Raji (cell line): ENCODE data around the gene PYM1.

ENCODE experiments used
- POLR2A ChIP-seq: IDR thresholded peaks from 2 replicates; pipeline ENCODE4 v1.6.1; 2011; ENCODE audit warnings: low read depth, low read length, control low read depth; ENCODE audit not compliant: insufficient read depth

Gene PYM1

DNA sequence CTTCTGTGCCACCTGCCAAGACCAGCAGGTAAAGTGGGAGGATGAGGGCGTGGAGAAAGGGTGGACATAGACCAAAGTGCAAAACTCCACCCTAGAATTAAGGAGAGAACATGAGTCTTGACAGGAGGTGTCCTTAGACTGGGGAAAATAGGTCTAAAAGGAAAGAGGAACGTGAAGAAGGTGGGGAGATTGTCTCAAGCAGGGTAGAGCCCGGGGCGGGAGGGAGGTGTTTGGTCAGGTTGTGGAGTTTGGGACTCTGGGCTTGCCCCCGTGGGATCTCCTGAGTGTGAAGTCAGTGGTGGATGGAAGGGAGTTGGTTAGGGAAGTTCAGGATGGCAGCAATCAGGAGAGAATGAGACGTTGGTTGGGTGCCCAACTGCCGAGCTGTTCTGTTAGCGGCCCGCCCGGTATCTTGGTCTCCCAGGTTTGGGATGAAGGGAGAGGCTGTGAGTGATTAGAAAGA lies 3.7 kb upstream of the PYM1 start:
- TF ChIP-seq POLR2A: no peak

DNA sequence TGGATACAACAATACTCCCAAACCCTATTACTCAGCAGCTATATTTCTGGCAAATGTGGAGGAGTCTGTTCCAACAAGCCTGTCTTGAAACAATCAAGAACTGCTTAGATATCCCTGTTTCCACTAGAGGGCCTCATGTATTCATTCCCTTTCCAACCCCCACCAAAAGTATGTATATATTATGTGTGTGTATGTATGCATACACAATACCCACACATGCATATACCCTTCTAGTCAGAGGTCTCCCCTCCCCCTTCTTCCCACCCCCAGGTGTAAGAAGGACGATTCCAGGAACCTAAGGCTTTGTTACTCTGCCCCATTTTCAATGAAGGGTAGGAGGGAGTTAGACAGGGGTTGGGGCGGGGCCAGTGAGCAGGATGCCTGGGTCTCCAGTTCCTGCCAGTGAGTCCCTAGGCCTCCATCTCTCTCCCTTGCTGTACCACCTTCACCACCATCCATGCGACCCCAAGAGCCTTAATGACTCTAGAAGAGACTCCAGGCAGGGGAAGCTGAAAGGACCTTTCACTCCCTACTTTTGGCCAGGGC lies 3.1 kb upstream of the PYM1 start, which contains the start of gene DGKA:
DGKA (plus strand) TSS at position 392 of the 546 bp plus-strand sequence. CDS start 5,342 bp downstream, outside the sequence.
- peak; percentile 61 for TF ChIP-seq POLR2A

DNA sequence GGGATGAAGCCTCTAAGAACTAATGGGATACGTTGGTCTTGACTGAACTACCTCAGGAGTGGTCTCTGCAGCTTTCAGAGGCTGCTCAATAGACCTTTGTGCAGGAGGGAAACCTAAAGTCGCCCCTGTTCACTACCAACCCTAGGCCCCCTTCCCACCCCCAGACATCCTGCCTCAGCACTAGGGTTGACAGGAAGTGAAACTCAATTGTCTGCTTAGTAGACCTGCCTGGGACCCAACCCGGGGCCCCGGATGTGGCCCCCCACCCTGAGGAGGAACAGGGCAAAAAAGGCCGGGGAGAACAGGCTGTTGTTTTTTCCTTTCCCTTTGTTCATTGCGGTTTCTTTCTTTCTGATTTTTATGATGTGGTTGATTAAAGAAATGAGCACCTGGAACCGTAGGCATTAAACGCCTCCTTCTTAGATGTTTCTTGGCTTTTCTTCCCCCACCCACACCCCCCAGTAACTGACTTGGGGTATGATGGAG lies 1.7 kb upstream of the PYM1 start:
- peak; percentile 67 for TF ChIP-seq POLR2A

DNA sequence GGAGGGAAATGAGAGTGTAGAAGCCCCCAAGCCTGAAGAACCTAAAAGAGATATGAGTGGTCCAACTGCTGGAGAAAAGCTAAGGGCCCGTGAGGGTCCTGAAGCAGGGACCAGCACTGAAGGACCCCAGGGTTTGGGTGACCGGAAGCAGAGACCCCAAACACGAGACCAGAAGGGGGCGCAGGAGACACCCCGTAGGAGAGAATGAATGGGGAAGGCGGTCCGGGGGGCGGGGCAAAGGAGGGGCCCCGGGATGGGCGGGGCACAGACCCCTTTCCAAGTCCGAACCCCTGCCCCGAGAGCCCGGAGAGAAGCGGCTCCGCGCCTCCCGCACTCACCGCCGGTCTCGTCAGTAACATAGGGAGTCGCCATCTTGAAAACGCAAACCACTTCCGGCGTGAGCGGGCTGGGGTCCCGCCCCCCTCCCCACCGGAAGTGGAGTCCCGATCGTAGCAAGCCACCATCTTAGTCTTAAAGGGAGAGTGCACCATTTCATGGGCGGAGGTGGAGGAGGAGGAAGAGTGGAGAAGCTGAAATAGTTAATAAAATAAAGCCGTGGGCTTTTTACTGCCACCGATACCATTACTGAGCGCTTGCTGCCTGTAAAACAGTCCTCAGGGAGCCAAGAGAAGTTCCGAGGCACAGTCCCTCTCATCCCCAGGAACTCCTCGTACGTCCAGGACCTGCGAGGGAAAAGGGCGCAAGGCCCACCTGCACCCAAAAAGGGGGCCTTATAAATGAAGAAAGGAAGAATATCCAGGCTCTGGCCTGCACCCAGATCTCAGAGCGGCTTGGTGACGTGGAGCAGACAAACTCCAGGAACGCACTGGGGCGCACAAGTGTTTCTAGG lies 731 bp downstream of the PYM1 start:
- peak; percentile 29; the same call in 1 of the 2 replicates for TF ChIP-seq POLR2A

DNA sequence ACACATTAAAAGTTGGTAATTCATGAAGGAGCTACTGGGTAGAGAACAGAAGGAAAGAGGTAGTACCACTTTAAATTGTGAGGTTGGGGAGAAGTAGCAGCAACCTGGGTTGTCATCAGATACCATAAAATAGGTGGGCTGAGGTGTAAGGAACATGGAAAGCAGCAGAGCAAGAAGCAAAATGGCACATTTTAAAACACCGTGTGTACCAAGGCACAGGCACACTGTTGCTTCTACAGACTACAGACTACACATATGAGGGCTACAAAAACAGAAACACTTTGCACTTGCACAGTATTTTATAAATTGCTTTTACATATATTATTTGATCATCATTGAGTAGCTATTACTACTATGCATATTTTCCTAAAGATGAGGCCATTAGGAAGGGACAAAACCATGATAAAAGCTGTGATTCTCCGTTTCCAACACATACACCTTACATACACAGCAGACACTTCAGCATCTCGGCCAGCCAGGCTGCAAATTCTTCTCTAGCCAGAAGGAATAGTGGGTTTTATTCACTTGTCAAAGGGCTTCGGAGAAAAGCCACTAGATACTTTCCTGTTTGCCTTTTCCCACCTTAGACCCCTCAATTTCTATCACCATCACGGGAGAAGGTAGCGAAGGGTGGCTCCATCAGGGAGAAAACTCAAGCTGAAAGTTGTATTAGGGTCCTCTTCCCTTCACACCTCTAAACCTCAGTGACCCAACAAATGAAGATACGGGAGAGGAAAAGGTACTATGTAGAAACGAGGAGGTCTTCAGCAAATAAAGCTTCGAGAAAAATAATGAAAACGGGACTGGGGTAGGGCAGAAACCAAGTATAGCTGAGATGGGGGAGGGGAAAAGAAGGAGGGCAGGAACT lies 1.6 kb downstream of the PYM1 start:
- no peak for TF ChIP-seq POLR2A

DNA sequence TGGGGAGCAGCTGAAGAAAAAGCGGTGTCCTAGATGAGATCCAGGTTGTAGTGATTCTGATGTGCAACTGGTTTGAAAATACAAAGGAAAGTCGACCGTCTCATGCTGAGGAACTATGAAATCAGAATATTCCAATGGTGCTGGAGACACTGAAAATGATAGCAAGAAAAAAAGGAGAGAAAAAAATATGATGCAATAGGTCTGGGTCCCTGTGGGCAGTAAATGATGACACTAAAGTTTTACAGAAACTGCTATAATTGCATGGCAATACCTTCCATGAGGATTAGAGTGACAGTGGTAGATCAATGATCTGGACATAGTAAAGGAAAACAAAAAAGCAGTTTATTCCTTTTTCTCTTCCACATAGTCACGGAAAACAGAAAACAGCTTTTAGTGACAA lies 2.3 kb downstream of the PYM1 start:
- TF ChIP-seq POLR2A: no peak

DNA sequence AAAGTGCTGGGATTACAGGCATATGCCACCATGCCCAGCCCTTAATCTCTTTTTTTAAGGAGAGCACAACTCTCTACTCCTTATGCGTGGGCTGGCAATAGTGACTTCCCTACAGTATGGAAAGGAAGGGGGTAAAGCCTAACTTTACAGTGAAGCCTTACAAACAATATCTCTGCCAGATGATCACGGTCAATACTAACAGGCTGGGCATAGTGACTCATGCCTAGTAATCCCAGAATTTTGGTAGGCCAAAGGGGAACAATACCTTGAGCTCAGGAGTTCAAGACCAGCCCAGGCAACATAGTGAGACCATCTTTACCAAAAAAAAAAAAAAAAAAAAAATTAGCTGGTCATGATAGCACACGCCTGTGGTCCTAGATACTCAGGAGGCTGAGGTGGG lies 5.6 kb downstream of the PYM1 start:
- no peak for TF ChIP-seq POLR2A

DNA sequence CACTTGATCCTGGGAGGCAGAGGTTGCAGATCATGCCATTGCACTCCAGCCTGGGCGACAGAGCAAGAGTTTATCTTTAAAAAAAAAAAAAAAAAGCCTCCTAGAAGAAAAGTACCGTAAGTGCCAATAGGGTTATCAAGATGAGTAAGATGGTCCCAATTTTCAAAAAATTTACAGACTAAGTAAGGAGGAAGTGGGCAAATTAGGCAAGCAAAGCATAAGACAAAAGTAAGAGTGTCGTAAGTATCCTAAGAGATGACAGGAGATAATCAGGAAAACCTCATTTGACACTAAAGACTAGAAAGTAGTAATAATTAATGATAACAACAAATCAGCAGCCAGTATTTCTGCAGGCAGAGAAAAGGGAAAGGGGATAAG lies 12.2 kb downstream of the PYM1 start:
- TF ChIP-seq POLR2A: no peak

DNA sequence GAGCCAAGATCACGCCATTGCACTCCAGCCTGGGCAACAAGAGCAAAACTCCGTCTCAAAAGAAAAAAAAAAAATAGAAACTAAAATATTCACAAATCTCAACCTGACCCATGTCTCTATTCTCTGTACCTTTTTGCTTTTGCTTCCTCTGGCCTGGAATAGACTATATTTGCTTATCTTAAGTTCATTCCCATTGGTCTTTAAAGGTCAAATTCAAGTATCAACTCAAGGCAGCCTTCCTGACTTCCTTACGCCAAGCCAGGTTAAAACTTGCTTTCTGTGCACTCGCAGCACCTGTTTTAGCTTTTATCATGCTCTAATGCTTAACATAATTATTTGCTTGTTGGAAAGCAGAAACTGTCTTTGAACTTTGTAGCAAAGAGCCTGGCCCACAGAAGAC lies 14.8 kb downstream of the PYM1 start:
- TF ChIP-seq POLR2A: no peak

DNA sequence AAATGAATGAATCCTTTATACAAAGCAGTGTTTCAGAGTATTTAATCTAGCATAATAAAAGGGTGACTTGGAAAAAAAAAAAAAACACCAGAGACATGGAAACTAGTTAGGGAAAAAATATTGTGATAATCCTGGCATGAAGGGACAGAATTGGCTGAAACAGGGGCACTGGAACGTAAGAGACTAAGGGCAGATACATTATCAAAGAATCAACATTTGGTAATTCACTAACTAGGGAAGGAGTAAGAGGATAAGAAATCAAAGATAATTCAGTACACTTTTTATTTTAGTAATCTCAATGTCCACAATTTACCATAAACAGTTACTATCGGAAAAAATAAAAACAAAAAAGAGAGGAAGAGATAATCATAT lies 18.2 kb downstream of the PYM1 start:
- no peak for TF ChIP-seq POLR2A

DNA sequence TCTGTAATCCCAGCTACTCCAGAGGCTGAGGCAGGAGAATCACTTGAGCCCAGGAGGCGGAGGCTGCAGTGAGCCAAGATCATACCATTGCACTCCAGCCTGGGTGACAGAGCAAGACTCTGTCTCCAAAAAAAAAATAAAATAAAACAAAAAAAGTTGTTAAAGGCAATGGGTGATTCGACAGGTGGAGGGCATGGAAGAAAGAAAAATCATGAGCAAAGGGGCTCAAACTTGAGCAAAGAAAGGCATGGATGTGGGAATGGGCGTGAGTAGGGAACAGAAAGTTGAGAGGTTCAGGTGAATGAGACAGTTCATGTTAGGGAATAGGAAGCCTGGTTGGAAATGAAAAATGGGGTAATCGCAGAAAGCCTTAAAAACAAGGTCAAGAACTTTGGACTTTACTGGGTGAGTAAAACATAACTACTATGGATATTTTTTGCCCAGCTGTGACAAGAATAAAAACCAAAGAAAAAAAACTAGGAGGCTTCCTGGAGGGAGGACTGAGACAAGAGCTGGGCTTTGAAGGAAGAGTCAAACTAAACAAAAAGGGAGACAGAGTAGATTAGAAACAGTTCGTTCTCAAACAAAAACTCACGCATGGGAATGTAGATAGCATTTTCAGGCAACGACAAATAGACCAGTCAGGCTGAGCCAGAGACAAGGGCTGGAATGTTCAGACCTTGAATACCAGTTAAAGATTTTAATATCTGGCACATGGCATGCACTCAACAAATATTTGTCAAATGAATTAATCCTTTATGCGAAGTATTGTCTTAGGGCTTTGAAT lies 18.8 kb downstream of the PYM1 start:
- TF ChIP-seq POLR2A: no peak

DNA sequence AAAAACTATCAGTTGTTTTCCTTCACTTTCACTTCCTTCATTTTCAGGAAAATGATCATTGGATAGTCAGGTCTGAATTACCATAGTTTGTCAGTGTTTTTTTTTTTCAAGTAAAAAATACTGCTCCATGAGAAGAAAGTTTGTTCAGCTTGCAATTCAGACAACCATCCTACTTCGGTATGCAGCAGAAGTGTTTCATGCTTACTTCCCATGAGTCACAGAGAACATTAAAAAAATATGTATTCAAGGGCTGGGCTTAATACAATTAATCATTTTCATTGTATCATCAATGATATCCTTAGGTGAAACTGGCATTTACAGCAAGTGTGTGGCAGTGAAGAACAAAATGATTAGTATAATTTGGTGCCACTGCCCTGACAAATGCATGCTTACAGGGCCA lies 21.6 kb downstream of the PYM1 start:
- TF ChIP-seq POLR2A: no peak

DNA sequence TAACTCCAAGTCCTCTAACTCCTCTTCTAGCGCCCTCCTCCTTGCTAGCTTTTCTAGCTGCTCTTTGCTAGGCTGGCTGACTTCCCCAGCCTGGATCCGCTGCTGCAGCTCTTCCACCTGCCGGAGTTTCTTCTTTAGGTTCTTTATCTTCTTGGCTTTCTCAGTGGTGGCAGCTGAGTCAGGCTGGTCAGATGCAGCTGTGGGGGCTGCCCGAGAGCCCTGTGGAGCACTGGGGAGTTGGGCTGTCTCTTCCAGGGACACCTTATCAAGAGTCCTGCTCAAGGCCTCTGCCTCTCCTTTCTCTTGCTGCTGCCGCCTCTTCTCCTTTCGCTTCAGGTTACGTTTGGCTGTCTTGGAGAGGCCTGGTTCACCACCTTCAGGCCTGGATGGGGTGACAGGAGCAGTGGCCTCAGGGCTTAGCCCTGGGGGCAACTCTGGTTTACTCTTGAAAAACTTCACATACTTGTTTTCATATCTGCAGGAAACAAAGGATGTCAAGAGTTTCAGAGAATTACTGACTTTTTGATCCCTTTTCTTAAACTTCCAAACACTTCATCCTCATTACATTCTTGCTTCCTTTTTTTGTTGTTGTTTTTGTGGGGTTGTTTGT lies 25.7 kb downstream of the PYM1 start:
- TF ChIP-seq POLR2A: no peak

DNA sequence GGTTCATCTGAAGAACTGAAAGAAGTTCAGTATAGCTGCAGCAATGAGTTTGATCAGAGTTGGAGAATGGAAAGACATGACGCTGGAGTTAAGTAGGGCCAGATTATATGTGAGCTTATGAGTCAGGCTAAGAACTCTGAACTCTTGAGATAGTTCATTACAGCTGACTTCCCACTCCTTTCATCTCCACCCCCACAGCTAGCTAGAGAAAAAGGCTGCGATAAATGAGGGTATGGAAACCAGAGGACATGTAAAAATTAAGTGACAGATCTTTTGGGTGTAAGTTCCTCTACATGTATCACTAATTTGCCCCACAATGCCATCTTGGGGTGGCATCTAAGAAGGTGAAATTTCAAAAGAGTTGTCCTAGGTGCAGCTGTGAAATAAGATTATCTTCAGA lies 28.6 kb downstream of the PYM1 start:
- no peak for TF ChIP-seq POLR2A
